Thoracic aorta (tissue), 2 donors: Measurements from ENCODE around the gene ARHGAP4. TPM values are rescaled to one million over a fixed set of nuclear protein-coding genes. Genes with fewer than 3 reads are reported as not detected.

Experiments used
- ATAC-seq: fragments of 150-250 bp; one replicate; pipeline ENCODE4 v1.8.0; 2017; ENCODE audit warnings: low read depth; ENCODE audit not compliant: insufficient number of reproducible peaks, low FRiP score
- DNase-seq: peaks from one replicate; pipeline ENCODE4 v3.0.0-alpha.2; 2020; ENCODE audit warnings: low spot score
- H3K27ac ChIP-seq, 2 donors: fragments of 200-600 bp; sonication (generic); 1 replicate in 1 of 2; 2 replicates in 1 of 2; pipeline ENCODE4 v1.5.1; 2016; ENCODE audit warnings: mild to moderate bottlenecking in 2 of 2, moderate library complexity in 2 of 2
- H3K27me3 ChIP-seq: fragments of 200-600 bp; sonication (generic); replicated peaks from 2 replicates; pipeline ENCODE4 v1.6.0; 2016; ENCODE audit warnings: mild to moderate bottlenecking; ENCODE audit not compliant: insufficient read depth
- H3K36me3 ChIP-seq: fragments of 200-600 bp; sonication (generic); one replicate; pipeline ENCODE4 v1.5.1; 2016
- H3K4me1 ChIP-seq, 2 donors: fragments of 200-600 bp; sonication (generic); 1 replicate in 1 of 2; 2 replicates in 1 of 2; pipeline versions ENCODE4 v1.5.1 to v1.6.0; 2016; ENCODE audit warnings: low read depth in 2 of 2, mild to moderate bottlenecking in 1 of 2; ENCODE audit not compliant: control insufficient read depth in 1 of 2
- H3K4me3 ChIP-seq: fragments of 200-600 bp; sonication (generic); 2 replicates; pipeline ENCODE4 v1.5.1; 2016; ENCODE audit warnings: mild to moderate bottlenecking
- H3K9me3 ChIP-seq: fragments of 200-600 bp; sonication (generic); 2 replicates; pipeline ENCODE4 v1.5.1; 2016
- total RNA-seq, 2 donors: library from RNA; depleted of rRNA; stranded (reverse); fragments of >200 nt; gene quantifications; one replicate each; pipeline versions ENCODE4 v1.1.0 to v1.2.3, GENCODE V29; 2016
- TF ChIP-seq, protein P1 (sequence below): fragments of 200-600 bp; sonication (generic); IDR thresholded peaks from one replicate; pipeline ENCODE4 v1.5.1; 2019; ENCODE audit warnings: antibody characterized with exemption

ARHGAP4 gene
- total RNA-seq, 2 donors from 2014 or later = 31.7 to 92.1 TPM

DNA sequence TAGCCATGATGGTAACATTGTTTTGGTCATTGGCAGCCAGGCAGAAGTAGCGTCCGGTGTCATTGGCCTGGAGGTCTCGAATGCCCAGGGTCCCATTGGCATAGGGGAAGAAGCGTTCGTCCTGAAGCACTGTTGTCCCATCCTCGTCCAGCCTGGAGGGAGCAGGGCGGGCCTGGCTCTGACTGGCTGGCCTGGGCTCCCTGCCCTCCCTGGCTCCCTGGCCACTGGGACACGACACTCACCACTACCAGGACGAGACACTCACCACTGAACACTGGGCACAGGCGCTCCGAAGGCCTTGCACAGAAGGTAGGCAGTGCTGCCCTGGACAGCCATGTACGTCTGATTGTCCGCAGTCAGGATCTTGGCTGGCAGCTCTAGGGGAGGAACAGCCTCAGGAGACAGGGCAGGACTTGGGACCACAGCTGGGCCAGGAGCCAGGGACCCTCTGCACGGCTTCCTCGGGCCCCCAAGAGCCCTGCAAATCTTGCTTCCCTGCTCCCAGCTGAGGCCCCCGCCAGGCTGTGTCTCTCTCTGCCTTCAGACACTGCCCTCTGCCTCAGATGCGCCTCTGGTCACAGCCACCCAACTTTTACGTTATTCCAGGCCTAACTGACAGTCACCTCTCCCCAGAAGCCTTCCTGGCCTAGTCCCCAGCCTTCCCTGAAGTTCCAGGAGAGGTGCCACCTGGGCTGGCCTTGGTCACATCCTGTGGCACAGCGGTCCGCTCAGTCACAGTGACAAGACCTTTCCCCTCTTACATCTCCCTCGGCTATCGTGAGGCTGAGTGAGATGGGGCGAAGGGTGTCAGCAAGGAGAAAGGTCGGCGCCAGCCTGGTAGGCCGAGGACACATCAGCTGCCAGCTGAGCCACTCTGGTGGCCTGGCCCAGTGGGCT is 57.2 kb downstream of the ARHGAP4 start:
- DNase-seq (no peak), ATAC-seq (no peak)
- Histone ChIP-seq H3K4me3 (no peak overlapping the region), H3K27ac (no peak overlapping the region), H3K36me3 (no peaks in the 10 kb centered on the region), H3K9me3 (no peaks in the 10 kb centered on the region), H3K4me1 (no peaks in the 10 kb centered on the region), H3K27me3 (no peaks in the 10 kb centered on the region)
- TF ChIP-seq, protein P1, sequence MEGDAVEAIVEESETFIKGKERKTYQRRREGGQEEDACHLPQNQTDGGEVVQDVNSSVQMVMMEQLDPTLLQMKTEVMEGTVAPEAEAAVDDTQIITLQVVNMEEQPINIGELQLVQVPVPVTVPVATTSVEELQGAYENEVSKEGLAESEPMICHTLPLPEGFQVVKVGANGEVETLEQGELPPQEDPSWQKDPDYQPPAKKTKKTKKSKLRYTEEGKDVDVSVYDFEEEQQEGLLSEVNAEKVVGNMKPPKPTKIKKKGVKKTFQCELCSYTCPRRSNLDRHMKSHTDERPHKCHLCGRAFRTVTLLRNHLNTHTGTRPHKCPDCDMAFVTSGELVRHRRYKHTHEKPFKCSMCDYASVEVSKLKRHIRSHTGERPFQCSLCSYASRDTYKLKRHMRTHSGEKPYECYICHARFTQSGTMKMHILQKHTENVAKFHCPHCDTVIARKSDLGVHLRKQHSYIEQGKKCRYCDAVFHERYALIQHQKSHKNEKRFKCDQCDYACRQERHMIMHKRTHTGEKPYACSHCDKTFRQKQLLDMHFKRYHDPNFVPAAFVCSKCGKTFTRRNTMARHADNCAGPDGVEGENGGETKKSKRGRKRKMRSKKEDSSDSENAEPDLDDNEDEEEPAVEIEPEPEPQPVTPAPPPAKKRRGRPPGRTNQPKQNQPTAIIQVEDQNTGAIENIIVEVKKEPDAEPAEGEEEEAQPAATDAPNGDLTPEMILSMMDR = no peak

DNA sequence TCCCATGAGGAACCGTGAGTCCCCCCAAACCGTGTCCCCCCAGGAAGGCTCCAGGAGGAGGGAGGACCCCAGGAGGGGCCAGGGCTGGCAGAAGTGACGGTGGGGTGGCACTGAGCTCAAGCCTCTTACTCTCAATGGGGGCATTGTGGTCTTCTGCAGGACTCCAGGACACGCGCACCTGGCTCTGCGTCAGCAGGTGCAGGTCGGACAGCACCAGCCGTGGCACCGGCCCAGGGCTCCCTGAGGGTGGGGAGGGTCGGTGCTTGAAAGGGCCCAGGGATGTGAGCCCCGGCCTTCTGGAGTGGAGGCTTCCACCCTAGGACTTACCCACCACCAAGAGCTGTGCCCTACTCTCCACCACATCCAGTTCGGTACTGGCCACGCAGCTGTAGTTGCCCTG is 58.4 kb downstream of the ARHGAP4 start:
- TF ChIP-seq, protein P1 = no peak
- ATAC-seq = no peak
- H3K4me3 ChIP-seq = no peak overlapping the region
- H3K36me3 ChIP-seq = no peaks in the 10 kb centered on the region
- no peaks in the 10 kb centered on the region for H3K9me3 ChIP-seq
- no peaks in the 10 kb centered on the region for H3K27me3 ChIP-seq
- H3K4me1 ChIP-seq = no peaks in the 10 kb centered on the region
- no peak overlapping the region for H3K27ac ChIP-seq
- no peak for DNase-seq

DNA sequence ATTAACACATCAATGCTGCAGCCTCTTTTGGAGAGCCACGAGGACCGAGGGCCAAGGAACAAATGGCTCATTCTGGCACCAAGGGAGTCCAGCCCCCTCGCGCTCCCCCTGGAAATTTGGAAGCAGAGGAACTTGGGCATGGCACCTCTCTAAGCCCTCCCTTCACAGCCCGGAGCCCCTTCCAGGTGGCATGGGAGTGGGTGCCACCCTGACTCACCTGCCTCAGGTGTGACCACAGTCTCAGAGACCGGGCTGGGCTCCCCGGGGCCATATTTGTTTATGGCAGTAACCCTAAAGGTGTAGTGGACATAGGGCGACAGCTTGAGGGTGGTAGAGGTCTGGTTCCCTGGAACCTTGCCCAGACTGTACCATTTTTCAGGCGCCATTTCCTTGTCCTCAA is 58.9 kb downstream of the ARHGAP4 start:
- TF ChIP-seq, protein P1 = no peak
- Histone ChIP-seq H3K27me3 (no peaks in the 10 kb centered on the region), H3K4me1 (no peaks in the 10 kb centered on the region), H3K27ac (no peak overlapping the region), H3K9me3 (no peaks in the 10 kb centered on the region), H3K36me3 (no peaks in the 10 kb centered on the region), H3K4me3 (no peak overlapping the region)
- ATAC-seq (no peak), DNase-seq (no peak)

DNA sequence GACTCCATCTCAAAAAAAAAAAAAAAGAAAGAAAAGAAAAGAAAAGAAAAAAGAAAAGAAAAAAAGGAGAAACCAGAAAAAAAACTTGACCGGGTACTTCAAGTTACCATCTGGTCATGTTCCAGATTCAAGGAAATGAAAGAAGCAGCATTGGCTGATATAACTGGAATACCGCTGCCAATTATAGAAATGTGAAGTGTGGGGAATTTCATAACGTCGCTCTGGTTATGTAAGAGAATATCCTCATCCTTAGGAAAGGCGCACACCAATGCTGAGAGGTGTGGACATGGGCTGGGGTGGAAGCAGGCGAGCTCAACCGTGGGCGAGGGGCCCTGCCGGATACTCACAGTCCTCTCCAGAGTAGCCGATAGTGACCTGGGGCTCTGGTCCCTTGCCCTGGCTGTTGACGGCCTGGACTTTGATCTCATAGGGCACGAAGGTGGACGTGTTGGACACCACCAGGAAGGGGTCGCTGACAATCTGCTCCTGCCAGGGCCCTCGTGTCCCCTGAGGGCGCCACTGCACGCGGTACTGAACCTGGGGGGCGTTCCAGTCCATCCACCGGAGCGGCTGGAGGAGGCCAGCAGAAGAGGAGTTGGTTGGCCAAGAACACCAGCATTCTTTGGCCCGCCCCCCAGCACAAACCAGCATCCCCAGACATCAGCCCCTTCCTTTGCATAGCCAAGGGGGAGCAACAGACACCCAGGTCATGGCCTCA is 59.6 kb downstream of the ARHGAP4 start:
- no peaks in the 10 kb centered on the region for H3K4me1 ChIP-seq
- H3K4me3 ChIP-seq = no peak overlapping the region
- TF ChIP-seq, protein P1 = no peak
- no peaks in the 10 kb centered on the region for H3K27me3 ChIP-seq
- ATAC-seq (no peak), DNase-seq (no peak)
- H3K36me3 ChIP-seq = no peaks in the 10 kb centered on the region
- no peaks in the 10 kb centered on the region for H3K9me3 ChIP-seq
- no peak overlapping the region for H3K27ac ChIP-seq

DNA sequence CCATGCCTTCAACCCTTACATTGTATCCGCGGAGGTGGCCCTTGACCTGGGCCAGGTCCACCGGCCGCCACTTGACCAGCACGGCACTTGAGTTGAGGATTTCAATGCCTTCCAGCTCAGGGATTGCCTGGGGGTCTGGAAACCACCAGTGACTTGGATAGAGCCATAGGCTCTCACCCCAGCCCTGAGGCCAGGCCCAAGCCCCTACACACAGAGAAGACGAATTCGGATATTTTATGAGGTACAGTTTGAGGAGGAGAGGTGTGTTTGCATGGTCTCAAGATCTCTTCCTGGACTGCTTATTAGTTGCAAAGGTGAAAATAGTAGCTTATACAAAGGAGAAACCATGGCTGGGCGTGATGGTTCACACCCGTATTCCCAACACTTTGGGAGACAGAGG is 60.4 kb downstream of the ARHGAP4 start:
- Histone ChIP-seq H3K27ac (no peak overlapping the region), H3K4me3 (no peak overlapping the region), H3K27me3 (no peaks in the 10 kb centered on the region), H3K9me3 (no peaks in the 10 kb centered on the region), H3K36me3 (no peaks in the 10 kb centered on the region), H3K4me1 (no peaks in the 10 kb centered on the region)
- no peak for DNase-seq
- TF ChIP-seq, protein P1 = no peak
- ATAC-seq = no peak
